Heart left ventricle (tissue), 13 donors: ENCODE results near the gene ADM2.

Source experiments
- CTCF ChIP-seq, 12 donors: fragments of 200-600 bp; sonication (generic) in 4 of 12; IDR thresholded peaks; one replicate each; pipeline versions ENCODE4 v1.5.0 to v1.8.0; 2018 to 2022; ENCODE audit warnings: antibody characterized with exemption in 12 of 12, mild to moderate bottlenecking in 5 of 12
- POLR2A ChIP-seq, 2 donors: fragments of 450-650 bp; IDR thresholded peaks; one replicate each; pipeline ENCODE4 v1.6.1; 2017; ENCODE audit warnings: antibody characterized with exemption in 2 of 2, mild to moderate bottlenecking in 2 of 2, moderate library complexity in 2 of 2
- donor health status: ischemic (EF 13 %, LVEDD 7.1; RV severe dilation, severe dysfunction).
- donor health status: DM: no; HTN: yes; CAD: no.
- donor health status: DM: no; HTN: no; CAD: no.
- donor health status: ischemic (EF 25% LVEDD 6.9; RV normal size, moderate dysfunction).
- donor health status: ischemic (EF 25% LVEDD 5.7; RV mildly dilated, moderate dysfunction).
- donor health status: ischemic (EF 35%, LVEDD 5.7; RV mildly dilated, moderate dysfunction).
- donor health status: nonischemic (EF 11% LVEDD 7.7; RV severe dilation, severe dysfunction).
- donor health status: DM: yes; HTN: yes; CAD: no.
- donor health status: PGD.
- donor health status: ischemic (EF 29% LVEDD 5.4; RV normal size, mild dysfunction).
- donor health status: nonischemic (EF 23%, LVEDD 6.1; RV moderate dilation, normal function).

GRCh38 chr22:50528682-50529415, 47.5 kb downstream of the ADM2 start:
- no peak for TF ChIP-seq CTCF (IDR thresholded peaks at IDR 0.05)
- no peak for TF ChIP-seq POLR2A (IDR thresholded peaks at IDR 0.05)
